ENCODE results near the gene ZNF665.

- TF ChIP-seq CTCF (IDR thresholded peaks at IDR 0.05; ENCODE audit: borderline replicate concordance, extremely low read depth, low read length, poor library complexity, severe bottlenecking) (no peak), EZH2 (IDR thresholded peaks at IDR 0.05; ENCODE audit: borderline replicate concordance, low read depth, low read length, severe bottlenecking) (no peak)
These were observed 52.8 kb downstream of the ZNF665 start for GRCh38 chr19:53140351-53140750.

All from DND-41 (cell line).